HG03469 (cell line): ENCODE results near the gene CCNDBP1.
A peak's percentile ranks its signal among the peaks of the same experiment; 100 is the strongest.
"Not testable (repeated sequence)": the region's sequence is repeated elsewhere in the genome, so short reads cannot be mapped to it uniquely, and the experiment has no call there.

Source experiments
- ATAC-seq: cut with Tn5 transposase; IDR thresholded peaks from one replicate; pipeline ENCODE4 v1.9.1; 2021; ENCODE audit warnings: mild to moderate bottlenecking, moderate library complexity, moderate number of reproducible peaks; ENCODE audit not compliant: unreplicated experiment

The CCNDBP1 gene

GRCh38 chr15:43185157-43186002, at the start of gene CCNDBP1:
Gene CCNDBP1 (plus strand): TSS chr15:43185403. CDS start chr15:43185499, 96 bp downstream.
- peak; percentile 71 for ATAC-seq

- no peak for ATAC-seq
Observed at GRCh38 chr15:43143203-43143941, 41.8 kb upstream of the CCNDBP1 start.

- no peak for ATAC-seq
Observed at GRCh38 chr15:43144512-43144911, 40.7 kb upstream of the CCNDBP1 start.

GRCh38 chr15:43146184-43146583, 39.0 kb upstream of the CCNDBP1 start:
- ATAC-seq, result no peak

GRCh38 chr15:43150191-43150929, 34.8 kb upstream of the CCNDBP1 start:
- no peak for ATAC-seq

GRCh38 chr15:43151688-43152087, 33.5 kb upstream of the CCNDBP1 start:
- no peak for ATAC-seq

- no peak for ATAC-seq
Observed at GRCh38 chr15:43153269-43153668, 31.9 kb upstream of the CCNDBP1 start.

GRCh38 chr15:43165801-43166325, 19.3 kb upstream of the CCNDBP1 start:
- no peak for ATAC-seq

- ATAC-seq, result not testable (repeated sequence)
Observed at GRCh38 chr15:43167261-43167660, 17.9 kb upstream of the CCNDBP1 start.

- ATAC-seq, result no peak
Observed at GRCh38 chr15:43168192-43169107, 16.8 kb upstream of the CCNDBP1 start.

- no peak for ATAC-seq
Observed at GRCh38 chr15:43169888-43170287, 15.3 kb upstream of the CCNDBP1 start.

GRCh38 chr15:43175656-43176309, 9.4 kb upstream of the CCNDBP1 start:
- not testable (repeated sequence) for ATAC-seq

GRCh38 chr15:43177147-43177546, 8.1 kb upstream of the CCNDBP1 start:
- not testable (repeated sequence) for ATAC-seq

- ATAC-seq, result no peak
Observed at GRCh38 chr15:43183270-43183669, 1.9 kb upstream of the CCNDBP1 start.

GRCh38 chr15:43184407-43185124, 637 bp upstream of the CCNDBP1 start:
- ATAC-seq, result no peak

GRCh38 chr15:43186003-43186353, 775 bp downstream of the CCNDBP1 start:
- no peak for ATAC-seq

- ATAC-seq, result no peak
Observed at GRCh38 chr15:43187544-43188155, 2.4 kb downstream of the CCNDBP1 start.

GRCh38 chr15:43189296-43189695, 4.1 kb downstream of the CCNDBP1 start:
- no peak for ATAC-seq
